ENCODE results near the gene GATAD2A. TPM values are rescaled to one million over a fixed set of nuclear protein-coding genes. Genes with fewer than 3 reads are reported as not detected.

The GATAD2A gene
- total RNA-seq, 1 experiment from 2014 or later, result 99.6 TPM

DNA sequence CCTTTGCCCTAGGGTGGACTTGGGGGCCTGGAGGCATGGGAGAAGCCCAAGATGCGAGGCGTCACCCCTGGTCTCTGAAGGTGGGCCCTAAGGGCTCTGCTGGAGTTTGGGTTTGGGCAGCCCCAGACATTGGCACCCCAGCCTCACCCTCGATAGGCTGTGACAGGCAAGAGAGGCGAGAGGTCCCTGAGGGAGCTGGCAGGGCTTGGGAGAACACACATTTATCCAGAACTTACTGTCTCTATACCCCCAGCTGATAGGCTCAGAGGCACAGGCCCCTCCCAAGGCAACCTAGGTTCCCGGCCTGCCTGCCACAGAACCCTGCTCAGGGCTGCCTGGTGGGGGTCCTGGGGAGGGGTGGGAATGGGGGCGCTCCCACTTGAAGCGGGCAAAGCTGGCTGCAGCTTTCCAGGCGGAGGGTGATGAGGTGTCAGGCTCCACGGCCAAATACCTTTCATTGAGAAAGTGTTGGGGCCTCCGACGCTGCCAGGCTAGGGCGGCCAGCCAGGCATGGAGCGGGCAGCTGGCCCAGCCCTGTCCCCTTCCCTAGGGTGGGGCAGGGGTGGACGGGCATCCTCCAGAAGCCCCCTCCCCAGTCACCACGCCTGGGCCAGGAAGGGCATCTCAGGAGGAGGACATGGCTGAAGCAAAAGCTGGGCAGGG lies 142.3 kb downstream of the GATAD2A start:
- no peaks in the 10 kb centered on the region for H3K27me3 ChIP-seq (ENCODE audit: control insufficient read depth, insufficient read depth, low read length)
- CTCF ChIA-PET, result interaction anchor here (0.7 kb wide), 1 partner anchor 16 kb away, joined by 3 read pairs; no protein-coding TSS in a partner anchor

DNA sequence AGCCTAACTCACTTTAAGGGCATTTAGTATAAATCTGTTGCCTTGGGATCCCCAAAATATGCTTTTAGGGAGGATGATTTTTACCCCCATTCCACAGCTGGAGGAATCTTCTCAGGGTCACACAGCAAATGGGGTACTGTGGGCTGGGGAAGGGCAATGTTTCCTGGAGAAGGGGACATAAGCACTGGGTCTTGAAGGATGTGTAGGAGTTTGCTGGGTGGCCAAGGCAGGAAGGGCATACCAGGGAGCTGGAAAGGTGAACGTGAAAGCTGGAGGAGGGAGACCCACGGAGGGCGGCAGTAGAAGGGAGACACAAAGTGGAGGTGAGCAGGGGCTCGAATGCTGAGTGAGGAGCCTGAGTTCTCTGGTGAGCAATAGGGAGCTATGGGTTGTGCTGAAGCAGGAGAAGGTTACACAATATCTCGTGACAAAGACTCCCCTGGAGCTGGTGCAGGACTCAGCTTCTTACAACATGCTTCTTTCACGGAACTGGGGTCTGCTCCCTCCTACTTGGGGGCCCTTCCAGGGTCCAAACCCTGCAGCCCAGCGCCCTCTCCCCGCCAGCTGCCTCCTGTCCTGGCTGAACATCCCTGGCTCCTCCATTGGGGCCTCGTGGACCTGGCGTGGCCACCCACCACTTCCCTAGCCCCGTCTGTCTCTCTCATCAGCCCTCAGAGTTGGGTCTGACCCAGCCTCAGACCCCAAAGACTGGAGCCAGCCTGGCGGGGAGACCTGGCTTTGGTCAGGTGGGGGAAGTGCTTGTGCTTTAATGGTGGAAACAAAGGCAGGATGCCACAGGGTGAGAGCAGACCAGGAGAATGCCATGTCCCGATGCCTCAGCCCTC lies 143.7 kb downstream of the GATAD2A start:
- no peaks in the 10 kb centered on the region for H3K27me3 ChIP-seq (ENCODE audit: control insufficient read depth, insufficient read depth, low read length)
- H3K9me3 ChIP-seq (ENCODE audit: control insufficient read depth, insufficient read depth, low read depth, low read length), result no peaks in the 10 kb centered on the region
- no TSS peak for BruUV-seq (replicated peaks)
- POLR2A ChIA-PET, result no interaction called here
- intact Hi-C loops (cut with micrococcal nuclease; ENCODE audit: unreplicated experiment) (no loop called here), in situ Hi-C loops (cut with HindIII; ENCODE audit: low pct_unique_long_range_greater_than_20kb, low sequenced_read_pairs) (no loop called here)
- H3K4me3 ChIP-seq (ENCODE audit: low read depth in 2 of 2, low read length in 2 of 2), result no peak overlapping the region
- no peak overlapping the region for H3K27ac ChIP-seq (ENCODE audit: low read length)
- ATAC-seq, result no peak
- no peaks in the 10 kb centered on the region for H3K36me3 ChIP-seq (ENCODE audit: control insufficient read depth, insufficient read depth, low read length)
- CTCF ChIA-PET, result interaction anchor here (0.7 kb wide), 1 partner anchor 17 kb away, joined by 3 read pairs; no protein-coding TSS in a partner anchor
- no peaks in the 10 kb centered on the region for H3K4me1 ChIP-seq (ENCODE audit: control insufficient read depth, insufficient read depth, low read length)
- TF ChIP-seq, protein P1, sequence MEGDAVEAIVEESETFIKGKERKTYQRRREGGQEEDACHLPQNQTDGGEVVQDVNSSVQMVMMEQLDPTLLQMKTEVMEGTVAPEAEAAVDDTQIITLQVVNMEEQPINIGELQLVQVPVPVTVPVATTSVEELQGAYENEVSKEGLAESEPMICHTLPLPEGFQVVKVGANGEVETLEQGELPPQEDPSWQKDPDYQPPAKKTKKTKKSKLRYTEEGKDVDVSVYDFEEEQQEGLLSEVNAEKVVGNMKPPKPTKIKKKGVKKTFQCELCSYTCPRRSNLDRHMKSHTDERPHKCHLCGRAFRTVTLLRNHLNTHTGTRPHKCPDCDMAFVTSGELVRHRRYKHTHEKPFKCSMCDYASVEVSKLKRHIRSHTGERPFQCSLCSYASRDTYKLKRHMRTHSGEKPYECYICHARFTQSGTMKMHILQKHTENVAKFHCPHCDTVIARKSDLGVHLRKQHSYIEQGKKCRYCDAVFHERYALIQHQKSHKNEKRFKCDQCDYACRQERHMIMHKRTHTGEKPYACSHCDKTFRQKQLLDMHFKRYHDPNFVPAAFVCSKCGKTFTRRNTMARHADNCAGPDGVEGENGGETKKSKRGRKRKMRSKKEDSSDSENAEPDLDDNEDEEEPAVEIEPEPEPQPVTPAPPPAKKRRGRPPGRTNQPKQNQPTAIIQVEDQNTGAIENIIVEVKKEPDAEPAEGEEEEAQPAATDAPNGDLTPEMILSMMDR (IDR thresholded peaks at IDR 0.05), result no peak
- TF ChIP-seq POLR2AphosphoS5 (IDR thresholded peaks at IDR 0.05; ENCODE audit: low read depth, low read length) (no peak), SIN3A (IDR thresholded peaks at IDR 0.05; ENCODE audit: borderline replicate concordance, insufficient read depth, low read depth, low read length) (no peak), TCF7L2 (IDR thresholded peaks at IDR 0.05; ENCODE audit: low read depth, low read length) (no peak)
- TF ChIP-seq, protein P2, sequence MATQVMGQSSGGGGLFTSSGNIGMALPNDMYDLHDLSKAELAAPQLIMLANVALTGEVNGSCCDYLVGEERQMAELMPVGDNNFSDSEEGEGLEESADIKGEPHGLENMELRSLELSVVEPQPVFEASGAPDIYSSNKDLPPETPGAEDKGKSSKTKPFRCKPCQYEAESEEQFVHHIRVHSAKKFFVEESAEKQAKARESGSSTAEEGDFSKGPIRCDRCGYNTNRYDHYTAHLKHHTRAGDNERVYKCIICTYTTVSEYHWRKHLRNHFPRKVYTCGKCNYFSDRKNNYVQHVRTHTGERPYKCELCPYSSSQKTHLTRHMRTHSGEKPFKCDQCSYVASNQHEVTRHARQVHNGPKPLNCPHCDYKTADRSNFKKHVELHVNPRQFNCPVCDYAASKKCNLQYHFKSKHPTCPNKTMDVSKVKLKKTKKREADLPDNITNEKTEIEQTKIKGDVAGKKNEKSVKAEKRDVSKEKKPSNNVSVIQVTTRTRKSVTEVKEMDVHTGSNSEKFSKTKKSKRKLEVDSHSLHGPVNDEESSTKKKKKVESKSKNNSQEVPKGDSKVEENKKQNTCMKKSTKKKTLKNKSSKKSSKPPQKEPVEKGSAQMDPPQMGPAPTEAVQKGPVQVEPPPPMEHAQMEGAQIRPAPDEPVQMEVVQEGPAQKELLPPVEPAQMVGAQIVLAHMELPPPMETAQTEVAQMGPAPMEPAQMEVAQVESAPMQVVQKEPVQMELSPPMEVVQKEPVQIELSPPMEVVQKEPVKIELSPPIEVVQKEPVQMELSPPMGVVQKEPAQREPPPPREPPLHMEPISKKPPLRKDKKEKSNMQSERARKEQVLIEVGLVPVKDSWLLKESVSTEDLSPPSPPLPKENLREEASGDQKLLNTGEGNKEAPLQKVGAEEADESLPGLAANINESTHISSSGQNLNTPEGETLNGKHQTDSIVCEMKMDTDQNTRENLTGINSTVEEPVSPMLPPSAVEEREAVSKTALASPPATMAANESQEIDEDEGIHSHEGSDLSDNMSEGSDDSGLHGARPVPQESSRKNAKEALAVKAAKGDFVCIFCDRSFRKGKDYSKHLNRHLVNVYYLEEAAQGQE (IDR thresholded peaks at IDR 0.05; ENCODE audit: insufficient read depth in 1 of 2, low read depth in 2 of 2, low read length in 1 of 2), result no peak
- DNase-seq (ENCODE audit: low read depth, low spot score), result no peak

More for the DNA sequence above, 142.3 kb downstream of the GATAD2A start:
- no peak overlapping the region for H3K27ac ChIP-seq (ENCODE audit: low read length)
- DNase-seq (ENCODE audit: low read depth, low spot score), result no peak
- intact Hi-C loops (cut with micrococcal nuclease; ENCODE audit: unreplicated experiment) (no loop called here), in situ Hi-C loops (cut with HindIII; ENCODE audit: low pct_unique_long_range_greater_than_20kb, low sequenced_read_pairs) (no loop called here)
- TF ChIP-seq POLR2AphosphoS5 (IDR thresholded peaks at IDR 0.05; ENCODE audit: low read depth, low read length), result no peak
- TF ChIP-seq, protein P2 (IDR thresholded peaks at IDR 0.05; ENCODE audit: insufficient read depth in 1 of 2, low read depth in 2 of 2, low read length in 1 of 2), result no peak
- TF ChIP-seq, protein P1 (IDR thresholded peaks at IDR 0.05), result no peak
- no peak for TF ChIP-seq TCF7L2 (IDR thresholded peaks at IDR 0.05; ENCODE audit: low read depth, low read length)
- TF ChIP-seq SIN3A (IDR thresholded peaks at IDR 0.05; ENCODE audit: borderline replicate concordance, insufficient read depth, low read depth, low read length), result no peak
- BruUV-seq (replicated peaks), result no TSS peak
- H3K4me3 ChIP-seq (ENCODE audit: low read depth in 2 of 2, low read length in 2 of 2), result no peak overlapping the region
- no peaks in the 10 kb centered on the region for H3K9me3 ChIP-seq (ENCODE audit: control insufficient read depth, insufficient read depth, low read depth, low read length)
- no peak for ATAC-seq
- H3K36me3 ChIP-seq (ENCODE audit: control insufficient read depth, insufficient read depth, low read length), result no peaks in the 10 kb centered on the region
- H3K4me1 ChIP-seq (ENCODE audit: control insufficient read depth, insufficient read depth, low read length), result no peaks in the 10 kb centered on the region
- POLR2A ChIA-PET, result interaction anchor here (0.6 kb wide), 1 partner anchor 217 kb away, joined by 5 read pairs; no protein-coding TSS in a partner anchor

Data from Panc1 (cell line).